Ishikawa (cell line): ENCODE measurements around the gene ATXN7L3B.

ENCODE experiments used
- CEBPB ChIP-seq: IDR thresholded peaks from 2 replicates; pipeline ENCODE4 v1.6.1; 2012
- NFIC ChIP-seq: IDR thresholded peaks from 2 replicates; pipeline ENCODE4 v1.6.1; 2012
- TCF12 ChIP-seq: IDR thresholded peaks from 2 replicates; pipeline ENCODE4 v1.6.1; 2012; ENCODE audit warnings: low read depth
- YY1 ChIP-seq: IDR thresholded peaks from 2 replicates; pipeline ENCODE4 v1.6.1; 2012; ENCODE audit warnings: low read depth
- TF ChIP-seq, protein P1 (sequence below): IDR thresholded peaks from 2 replicates; pipeline ENCODE4 v1.6.1; 2012; ENCODE audit warnings: low read depth, mild to moderate bottlenecking

DNA sequence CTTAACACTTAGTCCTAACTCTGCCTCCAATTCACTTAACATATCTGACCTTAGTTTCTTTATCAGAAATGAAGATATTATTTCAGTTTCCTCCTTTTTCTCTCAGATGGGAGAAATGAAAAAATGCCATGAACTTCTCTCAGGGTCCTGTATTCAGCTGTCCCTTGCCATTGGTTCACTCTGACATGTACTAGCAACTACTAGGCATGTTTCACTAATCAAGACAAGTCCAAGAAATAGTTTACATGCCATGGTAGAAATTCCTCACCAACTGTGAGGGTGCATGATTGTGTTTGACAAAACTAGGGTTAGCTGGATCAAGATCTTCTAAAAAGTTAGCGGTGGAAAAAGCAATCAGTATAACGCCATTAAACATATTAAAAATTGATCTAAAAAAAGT is 7.0 kb upstream of the ATXN7L3B start:
- TF ChIP-seq, protein P1, sequence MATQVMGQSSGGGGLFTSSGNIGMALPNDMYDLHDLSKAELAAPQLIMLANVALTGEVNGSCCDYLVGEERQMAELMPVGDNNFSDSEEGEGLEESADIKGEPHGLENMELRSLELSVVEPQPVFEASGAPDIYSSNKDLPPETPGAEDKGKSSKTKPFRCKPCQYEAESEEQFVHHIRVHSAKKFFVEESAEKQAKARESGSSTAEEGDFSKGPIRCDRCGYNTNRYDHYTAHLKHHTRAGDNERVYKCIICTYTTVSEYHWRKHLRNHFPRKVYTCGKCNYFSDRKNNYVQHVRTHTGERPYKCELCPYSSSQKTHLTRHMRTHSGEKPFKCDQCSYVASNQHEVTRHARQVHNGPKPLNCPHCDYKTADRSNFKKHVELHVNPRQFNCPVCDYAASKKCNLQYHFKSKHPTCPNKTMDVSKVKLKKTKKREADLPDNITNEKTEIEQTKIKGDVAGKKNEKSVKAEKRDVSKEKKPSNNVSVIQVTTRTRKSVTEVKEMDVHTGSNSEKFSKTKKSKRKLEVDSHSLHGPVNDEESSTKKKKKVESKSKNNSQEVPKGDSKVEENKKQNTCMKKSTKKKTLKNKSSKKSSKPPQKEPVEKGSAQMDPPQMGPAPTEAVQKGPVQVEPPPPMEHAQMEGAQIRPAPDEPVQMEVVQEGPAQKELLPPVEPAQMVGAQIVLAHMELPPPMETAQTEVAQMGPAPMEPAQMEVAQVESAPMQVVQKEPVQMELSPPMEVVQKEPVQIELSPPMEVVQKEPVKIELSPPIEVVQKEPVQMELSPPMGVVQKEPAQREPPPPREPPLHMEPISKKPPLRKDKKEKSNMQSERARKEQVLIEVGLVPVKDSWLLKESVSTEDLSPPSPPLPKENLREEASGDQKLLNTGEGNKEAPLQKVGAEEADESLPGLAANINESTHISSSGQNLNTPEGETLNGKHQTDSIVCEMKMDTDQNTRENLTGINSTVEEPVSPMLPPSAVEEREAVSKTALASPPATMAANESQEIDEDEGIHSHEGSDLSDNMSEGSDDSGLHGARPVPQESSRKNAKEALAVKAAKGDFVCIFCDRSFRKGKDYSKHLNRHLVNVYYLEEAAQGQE = no peak
- no peak for TF ChIP-seq YY1
- TF ChIP-seq NFIC = no peak
- TF ChIP-seq TCF12 = no peak
- no peak for TF ChIP-seq CEBPB
